Activated T-cell treated with anti-CD3 and anti-CD28 coated beads for 24 hours (primary cell): Measurements from ENCODE around the gene FBXL13.
"Not testable (repeated sequence)": the region's sequence is repeated elsewhere in the genome, so short reads cannot be mapped to it uniquely, and the experiment has no call there.

Experiments used
- DNase-seq: peaks from one replicate; pipeline ENCODE4 v3.0.0-alpha.2; 2020; ENCODE audit warnings: low read depth

Gene FBXL13

GRCh38 chr7:103074519-103075336 is at the start of gene FBXL13, which contains the start of gene ARMC10:
Gene FBXL13, minus strand, starts transcription at chr7:103074796.
Gene ARMC10, plus strand, starts transcription at chr7:103075140. Its CDS starts 133 bp downstream, at chr7:103075273.
- peak; percentile 87 for DNase-seq

GRCh38 chr7:103123529-103123928 is 48.9 kb upstream of the FBXL13 start:
- DNase-seq, result no peak

- DNase-seq, result no peak
Observed at GRCh38 chr7:103121641-103122040, 47.0 kb upstream of the FBXL13 start.

GRCh38 chr7:103120362-103120761 is 45.8 kb upstream of the FBXL13 start:
- no peak for DNase-seq

- no peak for DNase-seq
Observed at GRCh38 chr7:103119791-103120291, 45.2 kb upstream of the FBXL13 start.

GRCh38 chr7:103117465-103117864 is 42.9 kb upstream of the FBXL13 start:
- no peak for DNase-seq

GRCh38 chr7:103116991-103117390 is 42.4 kb upstream of the FBXL13 start:
- DNase-seq, result no peak

- DNase-seq, result no peak
Observed at GRCh38 chr7:103116511-103116910, 41.9 kb upstream of the FBXL13 start.

- DNase-seq, result no peak
Observed at GRCh38 chr7:103115771-103116170, 41.2 kb upstream of the FBXL13 start.

GRCh38 chr7:103114576-103115008 is 40.0 kb upstream of the FBXL13 start:
- DNase-seq, result no peak

GRCh38 chr7:103113164-103113563 is 38.6 kb upstream of the FBXL13 start:
- no peak for DNase-seq

- DNase-seq, result not testable (repeated sequence)
Observed at GRCh38 chr7:103106703-103107070, 32.1 kb upstream of the FBXL13 start.

- DNase-seq, result no peak
Observed at GRCh38 chr7:103106005-103106702, 31.6 kb upstream of the FBXL13 start.

- no peak for DNase-seq
Observed at GRCh38 chr7:103101543-103101942, 26.9 kb upstream of the FBXL13 start.

GRCh38 chr7:103100348-103100747 is 25.8 kb upstream of the FBXL13 start:
- DNase-seq, result no peak

- no peak for DNase-seq
Observed at GRCh38 chr7:103097041-103097440, 22.4 kb upstream of the FBXL13 start.

- DNase-seq, result not testable (repeated sequence)
Observed at GRCh38 chr7:103095558-103095957, 21.0 kb upstream of the FBXL13 start.

- no peak for DNase-seq
Observed at GRCh38 chr7:103094102-103094501, 19.5 kb upstream of the FBXL13 start.

GRCh38 chr7:103093429-103093828 is 18.8 kb upstream of the FBXL13 start:
- DNase-seq, result no peak

GRCh38 chr7:103092321-103092720 is 17.7 kb upstream of the FBXL13 start:
- not testable (repeated sequence) for DNase-seq

- DNase-seq, result no peak
Observed at GRCh38 chr7:103083210-103083609, 8.6 kb upstream of the FBXL13 start.

- DNase-seq, result no peak
Observed at GRCh38 chr7:103082497-103082896, 7.9 kb upstream of the FBXL13 start.

- no peak for DNase-seq
Observed at GRCh38 chr7:103080923-103081322, 6.3 kb upstream of the FBXL13 start.
